Endothelial cell of umbilical vein (primary cell): Measurements from ENCODE around the gene MIEN1. TPM values are rescaled to one million over a fixed set of nuclear protein-coding genes. Genes with fewer than 3 reads are reported as not detected.

Experiments used
- BruUV-seq: library from RNA; stranded (reverse); fragments of 400-500 nt; replicated peaks from 2 replicates; lab custom pipeline; 2021; lab: Mats Ljungman, UMichigan
- CTCF ChIA-PET: fragments of 300-600, 350-600 bp; sonication (Branson Sonifier 250); formaldehyde crosslinking; loops from one replicate; lab custom pipeline; 2021; ENCODE audit warnings: antibody characterized with exemption, inconsistent platforms; lab: Charles Lee
- POLR2A ChIA-PET: fragments of 300-600, 350-600 bp; sonication (Branson Sonifier 250); formaldehyde crosslinking; loops from one replicate; lab custom pipeline; 2021; ENCODE audit warnings: antibody characterized with exemption, inconsistent platforms; lab: Charles Lee
- DNase-seq: peaks from one replicate; pipeline ENCODE4 v3.0.0-alpha.2; 2011; ENCODE audit warnings: low read depth, low spot score
- FAIRE-seq: peaks from 2 replicates; lab custom pipeline; 2011; peaks lifted over from hg19 to GRCh38; lab: Jason Lieb, UNC
- H2AFZ ChIP-seq: 2 replicates; pipeline ENCODE4 v1.6.0; 2012; ENCODE audit warnings: low read depth, low read length, control low read depth, inconsistent platforms
- H3K27ac ChIP-seq: 2 replicates; pipeline ENCODE4 v1.5.1; 2011; ENCODE audit warnings: low read depth, mild to moderate bottlenecking, control low read depth, low read length, moderate library complexity; ENCODE audit not compliant: insufficient read depth
- H3K27me3 ChIP-seq, 2 experiments: 2 replicates each; pipeline versions ENCODE4 v1.6.0 to v1.6.1; 2011; ENCODE audit warnings: low read length in 2 of 2, mixed read lengths in 1 of 2; ENCODE audit not compliant: control insufficient read depth in 2 of 2, insufficient read depth in 2 of 2
- H3K36me3 ChIP-seq, 2 experiments: 2 replicates in 1 of 2; 3 replicates in 1 of 2; pipeline ENCODE4 v1.5.1; 2011; ENCODE audit warnings: low read length in 2 of 2, mild to moderate bottlenecking in 1 of 2, moderate library complexity in 1 of 2; ENCODE audit not compliant: control insufficient read depth in 2 of 2, insufficient read depth in 2 of 2; ENCODE audit errors: extremely low read depth in 1 of 2
- H3K4me1 ChIP-seq: 3 replicates; pipeline ENCODE4 v1.5.1; 2011; ENCODE audit warnings: mild to moderate bottlenecking, low read length; ENCODE audit not compliant: control insufficient read depth, insufficient read depth; ENCODE audit errors: extremely low read depth
- H3K4me2 ChIP-seq: 2 replicates; pipeline ENCODE4 v1.6.1; 2011; ENCODE audit warnings: low read length, control low read depth, mixed read lengths; ENCODE audit not compliant: insufficient read depth
- H3K4me3 ChIP-seq, 3 experiments: fragments of 200-600 bp in 1 of 3; sonication (generic), shearing (Covaris generic) in 1 of 3; replicated peaks in 1 of 3; 2 replicates each; pipeline ENCODE4 v1.5.1; 2011 to 2016; ENCODE audit warnings: control low read depth in 3 of 3, low read length in 3 of 3, mild to moderate bottlenecking in 2 of 3, inconsistent platforms in 1 of 3, low read depth in 1 of 3, moderate library complexity in 1 of 3; ENCODE audit not compliant: insufficient read depth in 1 of 3
- H3K79me2 ChIP-seq: 2 replicates; pipeline ENCODE4 v1.6.0; 2012; ENCODE audit warnings: low read length, inconsistent platforms; ENCODE audit not compliant: control insufficient read depth, insufficient read depth
- H3K9ac ChIP-seq: replicated peaks from 2 replicates; pipeline ENCODE3; 2011; ENCODE audit warnings: low read length, control low read depth; ENCODE audit not compliant: insufficient read depth; ENCODE audit errors: extremely low read depth
- H3K9me1 ChIP-seq: replicated peaks from 3 replicates; pipeline ENCODE4 v1.6.0; 2011; ENCODE audit warnings: mild to moderate bottlenecking, low read length; ENCODE audit not compliant: control insufficient read depth, insufficient read depth; ENCODE audit errors: extremely low read depth
- H3K9me3 ChIP-seq: replicated peaks from 2 replicates; pipeline ENCODE4 v1.5.1; 2012; ENCODE audit warnings: low read length, inconsistent platforms; ENCODE audit not compliant: control insufficient read depth, insufficient read depth
- H4K20me1 ChIP-seq: replicated peaks from 2 replicates; pipeline ENCODE3; 2011; ENCODE audit warnings: mild to moderate bottlenecking, low read length; ENCODE audit not compliant: control insufficient read depth, insufficient read depth; ENCODE audit errors: extremely low read depth
- CTCF ChIP-seq, 2 donors: IDR thresholded peaks; 1 replicate in 1 of 2; 2 replicates in 1 of 2; pipeline ENCODE4 v1.5.1; 2011; ENCODE audit warnings: low read length in 2 of 2, mild to moderate bottlenecking in 2 of 2, moderate library complexity in 2 of 2, control low read depth in 1 of 2, inconsistent platforms in 1 of 2, low read depth in 1 of 2; ENCODE audit not compliant: insufficient read depth in 1 of 2; ENCODE audit errors: extremely low read depth in 1 of 2
- POLR2A ChIP-seq: IDR thresholded peaks from 2 replicates; pipeline ENCODE4 v1.6.1; 2012; ENCODE audit warnings: low read depth, mild to moderate bottlenecking, control low read depth, low read length
- POLR2AphosphoS5 ChIP-seq: IDR thresholded peaks from 2 replicates; pipeline ENCODE4 v1.6.1; 2012; ENCODE audit warnings: low read depth, mild to moderate bottlenecking, control low read depth, low read length, moderate library complexity; ENCODE audit not compliant: insufficient read depth
- dilution Hi-C: fragments of 300-500 bp; cut with MboI; formaldehyde crosslinking; loops from one replicate; pipeline ENCODE4 v1.15.0; 2019; ENCODE audit warnings: low sequenced_read_pairs; ENCODE audit not compliant: extremely low pct_ligation_motif_present
- intact Hi-C: fragments of 100-400 bp; cut with micrococcal nuclease; formaldehyde crosslinking; loops from one replicate; pipeline ENCODE4 v1.10.0; 2022
- polyA plus RNA-seq, 4 experiments: library from polyadenylated mRNA; depleted of rRNA in 3 of 4; stranded (reverse) in 3 of 4; unstranded in 1 of 4; fragments of >200 nt; gene quantifications; 2 replicates each; pipeline versions ENCODE4 v1.2.1 to v1.2.3, GENCODE V29; 2011 to 2012; ENCODE audit warnings: missing spikeins in 1 of 4
- total RNA-seq: library from RNA; stranded (reverse); gene quantifications from 2 replicates; pipeline ENCODE4 v1.2.3, GENCODE V29; 2021

The MIEN1 gene
- total and polyA plus RNA-seq, 2 donors (not counting 3 experiments of a cell fraction or from before 2014, with no cell fraction given): 42.4 to 74.5 TPM

GRCh38 chr17:39687546-39688474 is 42.5 kb downstream of the MIEN1 start, which contains the start of gene PGAP3:
TSS of gene PGAP3 (minus strand) at chr17:39688057. CDS start at chr17:39688014, 43 bp downstream.
- no peaks in the 10 kb centered on the region for H4K20me1 ChIP-seq
- ChIA-PET CTCF (interaction anchor here (0.7 to 2.1 kb wide), 8 partner anchors 12 to 271 kb away, joined by 3 to 12 read pairs (median 4); partner anchors contain the start of genes ERBB2 and MIEN1), POLR2A (no interaction called here)
- H3K9me1 ChIP-seq: no peaks in the 10 kb centered on the region
- peak within 1 kb of the TSS; percentile 76 for H3K9ac ChIP-seq
- peaks cover 9% of the 10 kb centered on the region for H3K4me1 ChIP-seq
- peak; percentile 81 for FAIRE-seq
- H3K36me3 ChIP-seq: no peaks in the 10 kb centered on the region
- no peaks in the 10 kb centered on the region for H3K9me3 ChIP-seq
- H3K27me3 ChIP-seq: no peaks in the 10 kb centered on the region
- peak within 1 kb of the TSS; percentile 84 for H2AFZ ChIP-seq
- H3K79me2 ChIP-seq: no peaks in the 10 kb centered on the region
- TF ChIP-seq POLR2A (peak; percentile 85), CTCF (IDR thresholded peaks at IDR 0.05; ENCODE audit: extremely low read depth in 1 of 2, insufficient read depth in 1 of 2, low read depth in 1 of 2, low read length in 2 of 2) (no peak), POLR2AphosphoS5 (peak; percentile 84)
- TSS peak; percentile 91 for BruUV-seq
- H3K27ac ChIP-seq: peak within 1 kb of the TSS; percentile 56
- dilution Hi-C loops (no loop called here), intact Hi-C loops (no loop called here)
- H3K4me3 ChIP-seq: peak within 1 kb of the TSS; percentile 69 to 91 (median 74)
- DNase-seq: peak; percentile 94
- peak within 1 kb of the TSS; percentile 95 for H3K4me2 ChIP-seq
